K562 (cell line): ENCODE measurements around the gene TTC31. TPM values are rescaled to one million over a fixed set of nuclear protein-coding genes. Genes with fewer than 3 reads are reported as not detected.

Source experiments
- NFIC ChIP-seq: fragments of 450-650 bp; IDR thresholded peaks from 2 replicates; pipeline ENCODE4 v1.6.1; 2017; ENCODE audit warnings: mild to moderate bottlenecking, inconsistent platforms
- NR2F6 ChIP-seq: fragments of 450-650 bp; formaldehyde crosslinking; IDR thresholded peaks from 2 replicates; pipeline ENCODE4 v1.4.0; 2020; ENCODE audit warnings: mild to moderate bottlenecking
- YY1 ChIP-seq, 3 experiments: IDR thresholded peaks; 2 replicates each; pipeline ENCODE4 v1.6.1; 2011; ENCODE audit warnings: low read length in 2 of 3, mild to moderate bottlenecking in 2 of 3, moderate library complexity in 2 of 3, borderline replicate concordance in 1 of 3, control low read depth in 1 of 3, low read depth in 1 of 3; ENCODE audit not compliant: insufficient read depth in 3 of 3, insufficient replicate concordance in 2 of 3, control insufficient read depth in 1 of 3, insufficient read length in 1 of 3; ENCODE audit errors: extremely low read depth in 1 of 3
- ZNF561 ChIP-seq: fragments of 450-650 bp; formaldehyde crosslinking; conservative IDR thresholded peaks from 2 replicates; pipeline ENCODE4 v1.4.0; 2020; ENCODE audit warnings: mild to moderate bottlenecking, moderate library complexity
- ZNF780A ChIP-seq: fragments of 250-450 bp; sonication (Bioruptor Pico); IDR thresholded peaks from 2 replicates; pipeline ENCODE4 v1.5.0; 2021; ENCODE audit warnings: mild to moderate bottlenecking
- polyA plus RNA-seq, 8 experiments: library from polyadenylated mRNA; depleted of rRNA in 4 of 8; stranded (reverse) in 5 of 8; unstranded in 3 of 8; fragments of >200 nt; fragmentation: Nextera tagmentation in 2 of 8; fragmentation: Illumina TruSeq in 1 of 8; extraction: Ambion mirVana in 2 of 8; extraction: Trizol in 1 of 8; gene quantifications; 2 replicates each; pipeline versions ENCODE4 v1.2.1 to v1.2.3, GENCODE V29; 2011 to 2014; ENCODE audit warnings: inconsistent platforms in 1 of 8, missing spikeins in 1 of 8
- total RNA-seq, 7 experiments: library from RNA; depleted of rRNA in 6 of 7; stranded (reverse); fragments of >200 nt in 6 of 7; fragmentation: Illumina TruSeq in 2 of 7; extraction: Trizol in 2 of 7; gene quantifications; 2 replicates each; pipeline versions ENCODE4 v1.2.1 to v1.2.3, GENCODE V29; 2011 to 2021; ENCODE audit warnings: low replicate concordance in 1 of 7
- TF ChIP-seq, protein P1 (sequence below), 2 experiments: fragments of 450-650 bp in 1 of 2; sonication (generic) in 1 of 2; formaldehyde crosslinking in 1 of 2; IDR thresholded peaks; 2 replicates each; pipeline versions ENCODE4 v1.7.1 to v1.9.0; 2016 to 2022; ENCODE audit warnings: inconsistent platforms in 1 of 2, mild to moderate bottlenecking in 1 of 2, missing genetic modification reagents in 1 of 2
- TF ChIP-seq, protein P2 (sequence below), 2 experiments: fragments of 450-650 bp in 1 of 2; sonication (generic) in 1 of 2; formaldehyde crosslinking in 1 of 2; IDR thresholded peaks in 1 of 2; conservative IDR thresholded peaks in 1 of 2; 2 replicates each; pipeline versions ENCODE4 v1.6.1 to v1.8.1; 2016 to 2023; ENCODE audit warnings: mild to moderate bottlenecking in 2 of 2, moderate library complexity in 2 of 2, inconsistent platforms in 1 of 2, missing genetic modification reagents in 1 of 2
- TF ChIP-seq, protein P3 (sequence below): conservative IDR thresholded peaks from 2 replicates; pipeline ENCODE4 v1.6.1; 2011; ENCODE audit warnings: low read depth, mild to moderate bottlenecking, low read length; ENCODE audit not compliant: control insufficient read depth
- TF ChIP-seq, protein P4 (sequence below): sonication (generic); formaldehyde crosslinking; IDR thresholded peaks from 2 replicates; pipeline ENCODE4 v1.5.0; 2020; ENCODE audit warnings: missing genetic modification reagents
- TF ChIP-seq, protein P5 (sequence below): fragments of 450-650 bp; IDR thresholded peaks from 2 replicates; pipeline ENCODE4 v1.6.1; 2016; ENCODE audit warnings: antibody characterized with exemption

The TTC31 gene
- total and polyA plus RNA-seq, 9 of the 15 experiments (the other 6 are each of a cell fraction or from before 2014, with no cell fraction given) = 4.7 to 30.5 (median 15.9) TPM

DNA sequence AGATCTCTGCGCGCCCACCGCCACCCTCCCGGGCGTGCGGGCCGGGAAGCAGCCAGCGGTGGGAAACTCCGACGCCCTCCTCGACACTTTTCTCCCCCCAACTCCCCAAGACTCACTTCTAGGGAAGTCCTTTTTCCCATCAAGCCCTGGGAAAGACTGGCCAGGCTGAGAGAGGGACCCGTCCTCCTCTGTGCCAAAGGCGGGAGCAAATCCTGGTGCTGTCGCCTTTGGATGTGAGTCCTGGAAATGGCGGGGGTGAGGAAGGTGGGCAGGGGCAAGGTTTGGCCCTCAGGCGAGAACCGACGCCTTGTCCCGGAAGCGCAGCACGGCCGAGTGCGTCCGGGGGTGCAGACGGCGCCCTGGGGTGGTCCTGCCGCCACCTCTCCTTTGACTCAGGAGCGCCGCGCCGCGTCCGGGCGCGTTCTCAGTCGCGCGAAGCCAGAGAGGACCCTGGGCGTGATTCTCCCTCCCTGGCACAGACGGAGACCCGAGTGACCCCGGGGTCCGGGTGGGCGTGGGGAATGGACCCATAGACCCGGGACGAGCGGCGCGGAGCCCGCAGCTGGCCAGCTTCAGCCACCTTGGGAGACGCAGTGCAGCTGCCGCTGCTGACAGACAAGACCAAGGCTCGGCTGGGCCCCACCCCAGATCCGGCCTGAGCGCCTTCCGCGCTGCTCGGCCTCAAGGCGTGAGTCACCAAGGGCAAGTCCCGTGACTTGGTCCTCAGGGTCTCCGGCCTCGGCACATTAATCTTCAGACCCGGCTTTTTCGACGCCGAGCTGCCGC is 20.0 kb downstream of the TTC31 start (continued):
- TF ChIP-seq, protein P1, sequence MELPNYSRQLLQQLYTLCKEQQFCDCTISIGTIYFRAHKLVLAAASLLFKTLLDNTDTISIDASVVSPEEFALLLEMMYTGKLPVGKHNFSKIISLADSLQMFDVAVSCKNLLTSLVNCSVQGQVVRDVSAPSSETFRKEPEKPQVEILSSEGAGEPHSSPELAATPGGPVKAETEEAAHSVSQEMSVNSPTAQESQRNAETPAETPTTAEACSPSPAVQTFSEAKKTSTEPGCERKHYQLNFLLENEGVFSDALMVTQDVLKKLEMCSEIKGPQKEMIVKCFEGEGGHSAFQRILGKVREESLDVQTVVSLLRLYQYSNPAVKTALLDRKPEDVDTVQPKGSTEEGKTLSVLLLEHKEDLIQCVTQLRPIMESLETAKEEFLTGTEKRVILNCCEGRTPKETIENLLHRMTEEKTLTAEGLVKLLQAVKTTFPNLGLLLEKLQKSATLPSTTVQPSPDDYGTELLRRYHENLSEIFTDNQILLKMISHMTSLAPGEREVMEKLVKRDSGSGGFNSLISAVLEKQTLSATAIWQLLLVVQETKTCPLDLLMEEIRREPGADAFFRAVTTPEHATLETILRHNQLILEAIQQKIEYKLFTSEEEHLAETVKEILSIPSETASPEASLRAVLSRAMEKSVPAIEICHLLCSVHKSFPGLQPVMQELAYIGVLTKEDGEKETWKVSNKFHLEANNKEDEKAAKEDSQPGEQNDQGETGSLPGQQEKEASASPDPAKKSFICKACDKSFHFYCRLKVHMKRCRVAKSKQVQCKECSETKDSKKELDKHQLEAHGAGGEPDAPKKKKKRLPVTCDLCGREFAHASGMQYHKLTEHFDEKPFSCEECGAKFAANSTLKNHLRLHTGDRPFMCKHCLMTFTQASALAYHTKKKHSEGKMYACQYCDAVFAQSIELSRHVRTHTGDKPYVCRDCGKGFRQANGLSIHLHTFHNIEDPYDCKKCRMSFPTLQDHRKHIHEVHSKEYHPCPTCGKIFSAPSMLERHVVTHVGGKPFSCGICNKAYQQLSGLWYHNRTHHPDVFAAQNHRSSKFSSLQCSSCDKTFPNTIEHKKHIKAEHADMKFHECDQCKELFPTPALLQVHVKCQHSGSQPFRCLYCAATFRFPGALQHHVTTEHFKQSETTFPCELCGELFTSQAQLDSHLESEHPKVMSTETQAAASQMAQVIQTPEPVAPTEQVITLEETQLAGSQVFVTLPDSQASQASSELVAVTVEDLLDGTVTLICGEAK (IDR thresholded peaks at IDR 0.05) = peak; percentile 33; the same call in 1 of the 2 replicates
- TF ChIP-seq, protein P1 (CRISPR knock-in tag; IDR thresholded peaks at IDR 0.05) = no peak
- TF ChIP-seq, protein P2, sequence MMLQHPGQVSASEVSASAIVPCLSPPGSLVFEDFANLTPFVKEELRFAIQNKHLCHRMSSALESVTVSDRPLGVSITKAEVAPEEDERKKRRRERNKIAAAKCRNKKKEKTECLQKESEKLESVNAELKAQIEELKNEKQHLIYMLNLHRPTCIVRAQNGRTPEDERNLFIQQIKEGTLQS (IDR thresholded peaks at IDR 0.05) = peak; percentile 96
- TF ChIP-seq, protein P2 (CRISPR knock-in tag; conservative IDR thresholded peaks at IDR 0.05) = peak; percentile 90
- TF ChIP-seq ZNF780A (CRISPR knock-in tag) (no peak), ZNF561 (no peak), NFIC (0 out of 2 replicates have a peak, but pooled peaks have one; percentile 4), NR2F6 (no peak), YY1 (IDR thresholded peaks at IDR 0.05; ENCODE audit: borderline replicate concordance in 1 of 3, control insufficient read depth in 1 of 3, extremely low read depth in 1 of 3, insufficient read depth in 3 of 3, insufficient read length in 1 of 3, insufficient replicate concordance in 2 of 3, low read depth in 1 of 3, low read length in 2 of 3) (peak in 2 of 3 experiments; percentile 15 to 78)
- TF ChIP-seq, protein P3, sequence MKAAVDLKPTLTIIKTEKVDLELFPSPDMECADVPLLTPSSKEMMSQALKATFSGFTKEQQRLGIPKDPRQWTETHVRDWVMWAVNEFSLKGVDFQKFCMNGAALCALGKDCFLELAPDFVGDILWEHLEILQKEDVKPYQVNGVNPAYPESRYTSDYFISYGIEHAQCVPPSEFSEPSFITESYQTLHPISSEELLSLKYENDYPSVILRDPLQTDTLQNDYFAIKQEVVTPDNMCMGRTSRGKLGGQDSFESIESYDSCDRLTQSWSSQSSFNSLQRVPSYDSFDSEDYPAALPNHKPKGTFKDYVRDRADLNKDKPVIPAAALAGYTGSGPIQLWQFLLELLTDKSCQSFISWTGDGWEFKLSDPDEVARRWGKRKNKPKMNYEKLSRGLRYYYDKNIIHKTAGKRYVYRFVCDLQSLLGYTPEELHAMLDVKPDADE = 0 out of 2 replicates have a peak, but pooled peaks have one; percentile 47
- TF ChIP-seq, protein P4, sequence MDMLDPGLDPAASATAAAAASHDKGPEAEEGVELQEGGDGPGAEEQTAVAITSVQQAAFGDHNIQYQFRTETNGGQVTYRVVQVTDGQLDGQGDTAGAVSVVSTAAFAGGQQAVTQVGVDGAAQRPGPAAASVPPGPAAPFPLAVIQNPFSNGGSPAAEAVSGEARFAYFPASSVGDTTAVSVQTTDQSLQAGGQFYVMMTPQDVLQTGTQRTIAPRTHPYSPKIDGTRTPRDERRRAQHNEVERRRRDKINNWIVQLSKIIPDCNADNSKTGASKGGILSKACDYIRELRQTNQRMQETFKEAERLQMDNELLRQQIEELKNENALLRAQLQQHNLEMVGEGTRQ (CRISPR knock-in tag) = peak; percentile 58
- TF ChIP-seq, protein P5, sequence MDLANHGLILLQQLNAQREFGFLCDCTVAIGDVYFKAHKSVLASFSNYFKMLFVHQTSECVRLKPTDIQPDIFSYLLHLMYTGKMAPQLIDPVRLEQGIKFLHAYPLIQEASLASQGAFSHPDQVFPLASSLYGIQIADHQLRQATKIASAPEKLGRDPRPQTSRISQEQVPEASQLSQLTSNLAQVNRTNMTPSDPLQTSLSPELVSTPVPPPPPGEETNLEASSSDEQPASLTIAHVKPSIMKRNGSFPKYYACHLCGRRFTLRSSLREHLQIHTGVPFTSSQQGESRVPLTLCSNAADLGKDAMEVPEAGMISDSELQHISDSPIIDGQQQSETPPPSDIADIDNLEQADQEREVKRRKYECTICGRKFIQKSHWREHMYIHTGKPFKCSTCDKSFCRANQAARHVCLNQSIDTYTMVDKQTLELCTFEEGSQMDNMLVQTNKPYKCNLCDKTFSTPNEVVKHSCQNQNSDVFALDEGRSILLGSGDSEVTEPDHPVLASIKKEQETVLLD = no peak
